HG02678 (cell line): ENCODE measurements around the gene SATB1.
"Not testable (repeated sequence)": the region's sequence is repeated elsewhere in the genome, so short reads cannot be mapped to it uniquely, and the experiment has no call there.

Source experiments
- ATAC-seq: cut with Tn5 transposase; IDR thresholded peaks from one replicate; pipeline ENCODE4 v1.9.1; 2021; ENCODE audit warnings: mild to moderate bottlenecking, moderate library complexity; ENCODE audit not compliant: unreplicated experiment

Gene SATB1

GRCh38 chr3:18424729-18425640 is at the start of gene SATB1:
TSS of gene SATB1 (minus strand) at chr3:18425339. CDS start at chr3:18420967, 4,372 bp downstream.
- ATAC-seq: peak; percentile 48

- no peak for ATAC-seq
These were observed 49.1 kb upstream of the SATB1 start for GRCh38 chr3:18474202-18474601.

GRCh38 chr3:18469775-18470174 is 44.6 kb upstream of the SATB1 start:
- no peak for ATAC-seq

- ATAC-seq: no peak
These were observed 41.0 kb upstream of the SATB1 start for GRCh38 chr3:18466136-18466535.

- ATAC-seq: no peak
These were observed 29.6 kb upstream of the SATB1 start for GRCh38 chr3:18454766-18455165.

GRCh38 chr3:18449618-18450017 is 24.5 kb upstream of the SATB1 start:
- not testable (repeated sequence) for ATAC-seq

GRCh38 chr3:18447720-18448119 is 22.6 kb upstream of the SATB1 start:
- ATAC-seq: no peak

GRCh38 chr3:18446149-18446825 is 21.1 kb upstream of the SATB1 start:
- no peak for ATAC-seq

GRCh38 chr3:18445401-18446148 is 20.4 kb upstream of the SATB1 start:
- ATAC-seq: peak; percentile 2

- peak; percentile 90 for ATAC-seq
These were observed 19.7 kb upstream of the SATB1 start for GRCh38 chr3:18444595-18445400.

GRCh38 chr3:18443665-18444594 is 18.8 kb upstream of the SATB1 start:
- no peak for ATAC-seq

GRCh38 chr3:18442756-18443664 is 17.9 kb upstream of the SATB1 start:
- ATAC-seq: no peak

GRCh38 chr3:18441551-18441950 is 16.4 kb upstream of the SATB1 start:
- ATAC-seq: no peak

- ATAC-seq: no peak
These were observed 15.1 kb upstream of the SATB1 start for GRCh38 chr3:18440066-18440722.

- no peak for ATAC-seq
These were observed 14.1 kb upstream of the SATB1 start for GRCh38 chr3:18439281-18439680.

- ATAC-seq: no peak
These were observed 13.4 kb upstream of the SATB1 start for GRCh38 chr3:18438586-18438985.

GRCh38 chr3:18436213-18436612 is 11.1 kb upstream of the SATB1 start:
- ATAC-seq: no peak

- no peak for ATAC-seq
These were observed 9.6 kb upstream of the SATB1 start for GRCh38 chr3:18434711-18435110.
